Measurements from ENCODE around the gene ATF2. TPM values are rescaled to one million over a fixed set of nuclear protein-coding genes. Genes with fewer than 3 reads are reported as not detected.

ATF2 gene, protein sequence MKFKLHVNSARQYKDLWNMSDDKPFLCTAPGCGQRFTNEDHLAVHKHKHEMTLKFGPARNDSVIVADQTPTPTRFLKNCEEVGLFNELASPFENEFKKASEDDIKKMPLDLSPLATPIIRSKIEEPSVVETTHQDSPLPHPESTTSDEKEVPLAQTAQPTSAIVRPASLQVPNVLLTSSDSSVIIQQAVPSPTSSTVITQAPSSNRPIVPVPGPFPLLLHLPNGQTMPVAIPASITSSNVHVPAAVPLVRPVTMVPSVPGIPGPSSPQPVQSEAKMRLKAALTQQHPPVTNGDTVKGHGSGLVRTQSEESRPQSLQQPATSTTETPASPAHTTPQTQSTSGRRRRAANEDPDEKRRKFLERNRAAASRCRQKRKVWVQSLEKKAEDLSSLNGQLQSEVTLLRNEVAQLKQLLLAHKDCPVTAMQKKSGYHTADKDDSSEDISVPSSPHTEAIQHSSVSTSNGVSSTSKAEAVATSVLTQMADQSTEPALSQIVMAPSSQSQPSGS
- 20.4 and 29.1 TPM in 2 replicates for total RNA-seq

DNA sequence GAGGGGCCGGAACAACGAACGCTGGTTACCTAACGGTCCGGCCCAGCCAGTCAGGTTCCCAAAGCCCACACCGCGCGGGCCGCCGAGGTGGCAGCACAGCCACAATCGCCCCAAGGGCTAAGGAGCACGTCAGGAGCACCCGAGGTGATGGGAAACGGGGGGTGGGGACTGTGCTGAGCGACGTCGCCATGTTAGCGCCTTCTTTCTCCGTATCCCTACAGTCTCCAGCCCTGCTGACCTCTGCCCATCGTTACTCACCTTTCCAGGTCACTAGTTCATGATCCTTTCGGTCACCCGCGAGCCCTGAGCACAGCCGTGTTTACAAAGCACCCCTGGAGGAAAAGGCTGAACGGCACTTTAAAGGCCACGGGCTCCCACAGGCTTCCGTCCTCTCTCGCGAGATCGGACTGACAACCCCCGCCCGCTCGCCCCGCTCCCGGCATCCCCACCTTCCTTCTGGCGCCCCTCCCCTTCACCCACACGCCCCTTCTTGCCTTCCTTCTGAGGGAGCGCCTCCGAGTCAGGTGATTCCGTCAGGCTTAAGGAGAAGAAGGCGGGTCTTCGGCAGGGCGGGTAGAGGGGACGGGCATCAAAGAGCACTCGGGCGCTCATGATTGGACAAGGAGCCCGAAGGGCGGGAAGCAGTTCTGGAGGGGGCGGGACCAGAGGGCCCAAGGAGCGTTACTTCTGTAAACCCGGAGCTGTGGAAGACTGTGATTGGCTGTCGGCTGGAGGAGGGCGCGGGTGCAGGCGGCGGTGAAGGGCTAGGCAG, at the start of gene ATF2:
Gene ATF2, minus strand, starts transcription at position 412 of the 772 bp plus-strand sequence. CDS start 31,760 bp downstream, outside the sequence.

DNA sequence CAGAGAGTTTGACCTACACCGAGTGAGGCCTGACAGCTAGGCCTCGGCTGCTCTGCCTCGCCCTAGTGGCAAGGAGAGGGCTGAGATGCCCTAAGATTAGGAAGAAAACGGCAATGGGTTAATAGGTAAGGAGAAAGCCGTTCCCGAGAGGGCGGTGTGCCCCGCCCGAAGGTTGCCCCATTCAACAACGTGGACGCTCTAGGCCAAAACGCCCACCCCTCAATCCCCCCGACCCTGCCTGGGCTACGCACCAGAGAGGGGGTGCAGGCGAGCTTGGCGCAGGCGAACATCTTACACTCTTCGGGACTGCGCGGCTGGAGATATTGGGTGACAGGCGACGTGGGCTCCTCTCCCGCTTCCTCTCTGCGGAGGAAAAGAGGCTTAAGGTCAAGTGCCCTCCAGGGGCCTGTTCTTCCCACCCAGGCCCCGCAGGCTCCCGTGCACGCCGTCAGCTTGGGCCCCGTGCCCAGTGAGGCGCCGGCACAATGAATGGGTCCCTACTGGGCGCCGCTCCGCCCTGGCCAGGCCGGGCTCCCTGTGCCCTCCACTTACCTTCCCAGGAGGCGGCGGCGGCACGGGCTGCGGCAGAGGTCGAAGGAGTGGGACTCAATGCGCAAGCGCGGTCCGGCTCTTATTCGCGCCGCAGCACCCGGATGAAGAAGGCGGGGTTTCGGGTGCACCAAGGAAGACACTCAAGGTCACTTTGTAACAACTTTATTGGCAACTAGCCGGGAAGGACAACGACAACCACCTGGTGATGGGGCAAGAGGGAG, 13.3 kb upstream of the ATF2 start, which contains the start of gene ATP5MC3:
Gene ATP5MC3, minus strand, starts transcription at position 607 of the 773 bp plus-strand sequence. Its CDS starts 317 bp downstream, at position 290.

Other genes starting within 250 kb of the ATF2 start
- 61.4 and 81.9 TPM in 2 replicates for gene CHN1, start 162.8 kb downstream of the ATF2 start, total RNA-seq
- 227 and 299 TPM in 2 replicates for gene ATP5MC3, start 13.5 kb upstream of the ATF2 start, total RNA-seq

All from myometrial cell (primary cell).